NCI-H2029 (cell line): ENCODE measurements around the gene ZNF286A.
"Not testable (repeated sequence)": the region's sequence is repeated elsewhere in the genome, so short reads cannot be mapped to it uniquely, and the experiment has no call there.

Source experiments
- DNase-seq: peaks from one replicate; lab custom pipeline; 2025; lab: John Stamatoyannopoulos, UW

Gene ZNF286A

GRCh38 chr17:15699413-15699924 lies at the start of gene ZNF286A:
Gene ZNF286A, plus strand, starts transcription at chr17:15699752. Its CDS starts 578 bp downstream, at chr17:15700330.
- DNase-seq, result peak; percentile 91

- DNase-seq, result no peak
Observed at GRCh38 chr17:15649861-15650421, 49.6 kb upstream of the ZNF286A start.

GRCh38 chr17:15650741-15651582 lies 48.6 kb upstream of the ZNF286A start:
- DNase-seq, result no peak

- peak; percentile 76 for DNase-seq
Observed at GRCh38 chr17:15651583-15652110, 47.9 kb upstream of the ZNF286A start.

GRCh38 chr17:15652960-15653359 lies 46.6 kb upstream of the ZNF286A start:
- no peak for DNase-seq

GRCh38 chr17:15654401-15654800 lies 45.2 kb upstream of the ZNF286A start:
- DNase-seq, result not testable (repeated sequence)

GRCh38 chr17:15654886-15655561 lies 44.5 kb upstream of the ZNF286A start:
- DNase-seq, result no peak

- DNase-seq, result no peak
Observed at GRCh38 chr17:15657868-15658267, 41.7 kb upstream of the ZNF286A start.

GRCh38 chr17:15658296-15658695 lies 41.3 kb upstream of the ZNF286A start:
- no peak for DNase-seq

- DNase-seq, result no peak
Observed at GRCh38 chr17:15659236-15659635, 40.3 kb upstream of the ZNF286A start.

- DNase-seq, result no peak
Observed at GRCh38 chr17:15659663-15660062, 39.9 kb upstream of the ZNF286A start.

- no peak for DNase-seq
Observed at GRCh38 chr17:15660077-15660476, 39.5 kb upstream of the ZNF286A start.

- no peak for DNase-seq
Observed at GRCh38 chr17:15662681-15663080, 36.9 kb upstream of the ZNF286A start.

- DNase-seq, result no peak
Observed at GRCh38 chr17:15663176-15663575, 36.4 kb upstream of the ZNF286A start.

GRCh38 chr17:15663691-15664090 lies 35.9 kb upstream of the ZNF286A start:
- DNase-seq, result no peak

GRCh38 chr17:15669526-15669925 lies 30.0 kb upstream of the ZNF286A start:
- DNase-seq, result not testable (repeated sequence)

GRCh38 chr17:15674640-15675039 lies 24.9 kb upstream of the ZNF286A start:
- not testable (repeated sequence) for DNase-seq

GRCh38 chr17:15675991-15676390 lies 23.6 kb upstream of the ZNF286A start:
- not testable (repeated sequence) for DNase-seq

GRCh38 chr17:15683135-15683534 lies 16.4 kb upstream of the ZNF286A start:
- DNase-seq, result not testable (repeated sequence)

- peak; percentile 1 for DNase-seq
Observed at GRCh38 chr17:15683824-15684478, 15.6 kb upstream of the ZNF286A start, which contains the start of gene TRIM16. Gene TRIM16, minus strand, starts transcription at chr17:15684311. Its CDS starts 32,702 bp downstream, at chr17:15651609.

- DNase-seq, result not testable (repeated sequence)
Observed at GRCh38 chr17:15687494-15687893, 12.1 kb upstream of the ZNF286A start.

GRCh38 chr17:15698967-15699366 lies 585 bp upstream of the ZNF286A start:
- not testable (repeated sequence) for DNase-seq
